Fibroblast of villous mesenchyme (primary cell): Measurements from ENCODE around the gene MYO9A. TPM values are rescaled to one million over a fixed set of nuclear protein-coding genes. Genes with fewer than 3 reads are reported as not detected.

Source experiments
- DNase-seq: peaks from one replicate; pipeline ENCODE4 v3.0.0-alpha.2; 2010; ENCODE audit warnings: low read depth
- H3K4me3 ChIP-seq: 2 replicates; pipeline ENCODE4 v1.5.1; 2011; ENCODE audit warnings: low read depth, mild to moderate bottlenecking, low read length
- CTCF ChIP-seq: IDR thresholded peaks from 2 replicates; pipeline ENCODE4 v1.5.1; 2012; ENCODE audit warnings: low read depth, mild to moderate bottlenecking, low read length; ENCODE audit not compliant: insufficient read depth
- total RNA-seq: library from RNA; depleted of rRNA; stranded (reverse); fragments of >200 nt; gene quantifications from 2 replicates; pipeline ENCODE4 v1.2.3, GENCODE V29; 2012

MYO9A gene
- total RNA-seq, 1 donor: 51.8 TPM

- no peak for TF ChIP-seq CTCF
- H3K4me3 ChIP-seq: no peak overlapping the region
- DNase-seq: no peak
Observed at GRCh38 chr15:72153269-72154000, 35.5 kb upstream of the MYO9A start.

GRCh38 chr15:72147418-72147817 is 29.5 kb upstream of the MYO9A start:
- no peak for TF ChIP-seq CTCF
- DNase-seq: no peak
- H3K4me3 ChIP-seq: no peak overlapping the region

GRCh38 chr15:72146934-72147333 is 29.0 kb upstream of the MYO9A start:
- TF ChIP-seq CTCF: no peak
- no peak for DNase-seq
- H3K4me3 ChIP-seq: no peak overlapping the region

- no peak for TF ChIP-seq CTCF
- DNase-seq: no peak
- H3K4me3 ChIP-seq: no peak overlapping the region
Observed at GRCh38 chr15:72146221-72146620, 28.3 kb upstream of the MYO9A start.

- TF ChIP-seq CTCF: no peak
- no peak for DNase-seq
Observed at GRCh38 chr15:72141171-72142084, 23.5 kb upstream of the MYO9A start.

GRCh38 chr15:72140088-72140487 is 22.1 kb upstream of the MYO9A start:
- no peak overlapping the region for H3K4me3 ChIP-seq
- TF ChIP-seq CTCF: no peak
- no peak for DNase-seq

More at GRCh38 chr15:72141171-72142084, 23.5 kb upstream of the MYO9A start:
- no peak overlapping the region for H3K4me3 ChIP-seq
